ENCODE measurements around the gene MPPED1.

MPPED1 gene

GRCh38 chr22:43446037-43446803, 34.4 kb downstream of the MPPED1 start:
- no peak overlapping the region for H3K4me3 ChIP-seq (ENCODE audit: low read depth, low read length)

GRCh38 chr22:43446916-43447315, 35.1 kb downstream of the MPPED1 start:
- no peak overlapping the region for H3K4me3 ChIP-seq (ENCODE audit: low read depth, low read length)

- H3K4me3 ChIP-seq (ENCODE audit: low read depth, low read length), result no peak overlapping the region
These were observed 35.6 kb downstream of the MPPED1 start for GRCh38 chr22:43447380-43447779.

GRCh38 chr22:43448048-43448447, 36.2 kb downstream of the MPPED1 start:
- H3K4me3 ChIP-seq (ENCODE audit: low read depth, low read length), result no peak overlapping the region

- H3K4me3 ChIP-seq (ENCODE audit: low read depth, low read length), result no peak overlapping the region
These were observed 37.5 kb downstream of the MPPED1 start for GRCh38 chr22:43449205-43449830.

GRCh38 chr22:43449831-43450225, 38.0 kb downstream of the MPPED1 start:
- H3K4me3 ChIP-seq (ENCODE audit: low read depth, low read length), result no peak overlapping the region

GRCh38 chr22:43451371-43452050, 39.7 kb downstream of the MPPED1 start:
- no peak overlapping the region for H3K4me3 ChIP-seq (ENCODE audit: low read depth, low read length)

- H3K4me3 ChIP-seq (ENCODE audit: low read depth, low read length), result no peak overlapping the region
These were observed 44.0 kb downstream of the MPPED1 start for GRCh38 chr22:43455846-43456245.

GRCh38 chr22:43457002-43457401, 45.2 kb downstream of the MPPED1 start:
- H3K4me3 ChIP-seq (ENCODE audit: low read depth, low read length), result no peak overlapping the region

- no peak overlapping the region for H3K4me3 ChIP-seq (ENCODE audit: low read depth, low read length)
These were observed 50.9 kb downstream of the MPPED1 start for GRCh38 chr22:43462701-43463100.

GRCh38 chr22:43464809-43465208, 53.0 kb downstream of the MPPED1 start:
- no peak overlapping the region for H3K4me3 ChIP-seq (ENCODE audit: low read depth, low read length)

GRCh38 chr22:43465291-43466015, 53.6 kb downstream of the MPPED1 start:
- no peak overlapping the region for H3K4me3 ChIP-seq (ENCODE audit: low read depth, low read length)

GRCh38 chr22:43466710-43467109, 54.9 kb downstream of the MPPED1 start:
- no peak overlapping the region for H3K4me3 ChIP-seq (ENCODE audit: low read depth, low read length)

- no peak overlapping the region for H3K4me3 ChIP-seq (ENCODE audit: low read depth, low read length)
These were observed 55.6 kb downstream of the MPPED1 start for GRCh38 chr22:43467216-43467940.

- H3K4me3 ChIP-seq (ENCODE audit: low read depth, low read length), result no peak overlapping the region
These were observed 58.4 kb downstream of the MPPED1 start for GRCh38 chr22:43470253-43470652.

GRCh38 chr22:43470941-43471585, 59.2 kb downstream of the MPPED1 start:
- H3K4me3 ChIP-seq (ENCODE audit: low read depth, low read length), result no peak overlapping the region

- no peak overlapping the region for H3K4me3 ChIP-seq (ENCODE audit: low read depth, low read length)
These were observed 59.9 kb downstream of the MPPED1 start for GRCh38 chr22:43471606-43472135.

GRCh38 chr22:43473031-43473430, 61.2 kb downstream of the MPPED1 start:
- no peak overlapping the region for H3K4me3 ChIP-seq (ENCODE audit: low read depth, low read length)

GRCh38 chr22:43473441-43473840, 61.6 kb downstream of the MPPED1 start:
- no peak overlapping the region for H3K4me3 ChIP-seq (ENCODE audit: low read depth, low read length)

Data from iPS-11a (cell line).